ENCODE data around the gene IL17RC.

Gene IL17RC

DNA sequence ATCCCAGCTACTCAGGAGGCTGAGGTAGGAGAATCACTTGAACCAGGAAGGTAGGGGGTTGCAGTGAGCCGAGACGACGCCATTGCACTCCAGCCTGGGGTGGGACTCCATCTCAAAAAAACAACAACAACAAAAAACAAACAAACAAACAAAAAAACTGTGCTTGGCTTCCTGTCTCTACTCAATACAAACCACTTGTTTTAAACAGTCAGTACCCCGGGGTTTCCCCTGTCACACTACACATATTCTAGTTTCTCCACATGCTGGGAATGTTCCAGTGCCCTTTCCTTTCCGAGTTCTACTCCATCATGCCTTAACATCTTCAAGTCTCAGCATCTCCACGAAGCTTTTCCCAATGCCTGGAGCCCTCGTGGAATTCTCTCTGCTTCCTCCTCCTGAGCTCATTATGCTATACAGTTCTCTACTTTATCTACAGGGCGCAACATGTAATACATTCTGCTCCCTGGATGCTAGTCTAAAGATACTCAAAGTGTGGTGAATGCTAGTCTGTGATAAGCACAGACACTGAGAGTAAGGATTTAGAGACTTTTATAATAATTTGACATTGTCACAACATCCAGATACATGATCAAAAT, 61.9 kb downstream of the IL17RC start:
- DNase-seq (ENCODE audit: low read depth in 2 of 2): no peak

DNA sequence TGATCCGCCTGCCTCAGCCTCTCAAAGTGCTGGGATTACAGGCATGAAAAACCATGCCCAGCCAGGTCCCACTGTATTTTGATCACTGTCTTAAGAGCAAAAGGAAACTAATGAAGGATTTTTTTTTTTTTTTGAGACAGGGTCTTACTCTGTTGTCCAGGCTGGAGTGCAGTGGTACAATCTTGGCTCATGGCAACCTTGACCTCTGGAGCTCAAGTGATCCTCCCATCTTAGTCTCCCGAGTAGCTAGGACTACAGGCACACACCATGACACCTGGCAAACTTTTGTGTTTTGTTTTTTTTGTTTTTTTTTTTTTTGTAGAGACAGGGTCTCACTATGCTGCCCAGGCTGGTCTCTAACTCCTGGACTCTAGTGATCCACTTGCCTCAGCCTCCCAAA, 63.4 kb downstream of the IL17RC start:
- DNase-seq (ENCODE audit: low read depth in 2 of 2): no peak
